GM18867 (cell line): ENCODE data around the gene NT5E.
A peak's percentile ranks its signal among the peaks of the same experiment; 100 is the strongest.

Experiments
- ATAC-seq: cut with Tn5 transposase; IDR thresholded peaks from one replicate; pipeline ENCODE4 v1.9.1; 2021; ENCODE audit warnings: mild to moderate bottlenecking, moderate library complexity; ENCODE audit not compliant: unreplicated experiment

Gene NT5E

GRCh38 chr6:85459224-85459901 is 9.5 kb downstream of the NT5E start:
- no peak for ATAC-seq

- ATAC-seq = peak; percentile 47
Observed at GRCh38 chr6:85460154-85460920, 10.5 kb downstream of the NT5E start.

GRCh38 chr6:85460921-85461797 is 11.3 kb downstream of the NT5E start:
- peak; percentile 88 for ATAC-seq

GRCh38 chr6:85461798-85462170 is 11.9 kb downstream of the NT5E start:
- no peak for ATAC-seq

GRCh38 chr6:85462673-85463072 is 12.8 kb downstream of the NT5E start:
- no peak for ATAC-seq

- no peak for ATAC-seq
Observed at GRCh38 chr6:85463621-85464259, 13.9 kb downstream of the NT5E start.

GRCh38 chr6:85464260-85464644 is 14.4 kb downstream of the NT5E start:
- no peak for ATAC-seq

GRCh38 chr6:85464722-85465150 is 14.9 kb downstream of the NT5E start:
- ATAC-seq = no peak

GRCh38 chr6:85465762-85466161 is 15.9 kb downstream of the NT5E start:
- ATAC-seq = peak; percentile 60

- ATAC-seq = no peak
Observed at GRCh38 chr6:85468326-85468725, 18.4 kb downstream of the NT5E start.

GRCh38 chr6:85469276-85470022 is 19.6 kb downstream of the NT5E start:
- ATAC-seq = no peak

GRCh38 chr6:85470023-85470410 is 20.1 kb downstream of the NT5E start:
- no peak for ATAC-seq

- ATAC-seq = no peak
Observed at GRCh38 chr6:85472744-85473143, 22.9 kb downstream of the NT5E start.

- ATAC-seq = no peak
Observed at GRCh38 chr6:85473748-85474147, 23.9 kb downstream of the NT5E start.

GRCh38 chr6:85476532-85476931 is 26.6 kb downstream of the NT5E start:
- ATAC-seq = no peak

- ATAC-seq = no peak
Observed at GRCh38 chr6:85479208-85479607, 29.3 kb downstream of the NT5E start.

GRCh38 chr6:85482206-85482904 is 32.5 kb downstream of the NT5E start:
- ATAC-seq = peak; percentile 15

GRCh38 chr6:85482905-85483700 is 33.2 kb downstream of the NT5E start:
- peak; percentile 92 for ATAC-seq

GRCh38 chr6:85483846-85484245 is 34.0 kb downstream of the NT5E start:
- ATAC-seq = no peak
